ENCODE results near the gene ANKRD11.

DNA sequence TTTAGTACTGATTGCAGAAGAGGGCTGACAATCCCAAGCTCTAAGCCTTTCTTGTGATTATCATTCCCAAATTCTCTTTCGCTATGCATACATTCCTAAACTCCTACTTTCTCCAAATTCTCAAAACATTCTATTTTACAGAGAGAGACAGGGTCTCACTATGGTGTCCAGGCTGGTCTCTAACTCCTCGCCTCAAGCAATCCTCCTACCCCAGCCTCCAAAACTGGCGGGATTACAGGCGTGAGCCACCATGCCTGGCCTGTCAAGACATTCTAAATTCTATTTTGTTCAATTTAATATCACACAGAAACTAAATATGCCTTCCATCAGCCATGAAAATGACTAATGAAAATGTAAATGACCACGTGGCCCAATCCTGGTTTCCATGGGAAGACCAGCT is 39.8 kb downstream of the ANKRD11 start:
- TF ChIP-seq POLR2A (IDR thresholded peaks at IDR 0.05; ENCODE audit: low read depth, low read length) (no peak), TAF1 (IDR thresholded peaks at IDR 0.05; ENCODE audit: low read depth, low read length) (no peak), POLR2AphosphoS5 (IDR thresholded peaks at IDR 0.05; ENCODE audit: low read depth, low read length) (no peak), PAX5 (IDR thresholded peaks at IDR 0.05; ENCODE audit: insufficient read depth, low read length, severe bottlenecking) (no peak)
